HepG2 (cell line): ENCODE results near the gene FAM156A. TPM values are rescaled to one million over a fixed set of nuclear protein-coding genes. Genes with fewer than 3 reads are reported as not detected.
A peak's percentile ranks its signal among the peaks of the same experiment; 100 is the strongest.

Experiments
- ATF1 ChIP-seq: IDR thresholded peaks from 2 replicates; pipeline ENCODE4 v1.6.1; 2016; ENCODE audit warnings: mild to moderate bottlenecking, control low read depth
- GATA4 ChIP-seq: sonication (generic); IDR thresholded peaks from 2 replicates; pipeline ENCODE4 v1.6.1; 2016; ENCODE audit warnings: antibody characterized with exemption, low read depth, borderline replicate concordance
- ISL2 ChIP-seq: sonication (generic); formaldehyde crosslinking; IDR thresholded peaks from 2 replicates; pipeline ENCODE4 v1.5.0; 2020; ENCODE audit warnings: missing genetic modification reagents
- NR1H2 ChIP-seq: sonication (generic); formaldehyde crosslinking; IDR thresholded peaks from 2 replicates; pipeline ENCODE4 v1.8.1; 2022; ENCODE audit warnings: low read depth, missing genetic modification reagents, borderline replicate concordance
- PRMT3 ChIP-seq: sonication (generic); formaldehyde crosslinking; IDR thresholded peaks from 2 replicates; pipeline ENCODE4 v1.8.1; 2022; ENCODE audit warnings: low read depth, mild to moderate bottlenecking, moderate library complexity, missing genetic modification reagents, borderline replicate concordance
- RFXANK ChIP-seq: IDR thresholded peaks from 2 replicates; pipeline ENCODE4 v1.6.1; 2016
- SIX4 ChIP-seq: sonication (generic); formaldehyde crosslinking; IDR thresholded peaks from 2 replicates; pipeline ENCODE4 v1.4.0; 2020; ENCODE audit warnings: missing genetic modification reagents
- TCF7L2 ChIP-seq: IDR thresholded peaks from 2 replicates; pipeline ENCODE4 v1.6.1; 2011; ENCODE audit warnings: mild to moderate bottlenecking, low read depth, low read length, moderate library complexity
- YEATS2 ChIP-seq: sonication (generic); formaldehyde crosslinking; IDR thresholded peaks from 2 replicates; pipeline ENCODE4 v1.4.0; 2020; ENCODE audit warnings: missing genetic modification reagents, borderline replicate concordance
- ZBTB1 ChIP-seq: sonication (generic); formaldehyde crosslinking; IDR thresholded peaks from 2 replicates; pipeline ENCODE4 v1.4.0; 2020; ENCODE audit warnings: missing genetic modification reagents, borderline replicate concordance
- ZBTB43 ChIP-seq: sonication (generic); formaldehyde crosslinking; conservative IDR thresholded peaks from 2 replicates; pipeline ENCODE4 v1.4.0; 2020; ENCODE audit warnings: missing genetic modification reagents
- ZNF17 ChIP-seq: sonication (generic); formaldehyde crosslinking; IDR thresholded peaks from 2 replicates; pipeline ENCODE4 v1.5.0; 2020; ENCODE audit warnings: mild to moderate bottlenecking, missing genetic modification reagents
- ZNF337 ChIP-seq: sonication (generic); formaldehyde crosslinking; IDR thresholded peaks from 2 replicates; pipeline ENCODE4 v1.5.1; 2020; ENCODE audit warnings: missing genetic modification reagents, low read depth, mild to moderate bottlenecking, borderline replicate concordance
- ZNF350 ChIP-seq: sonication (generic); formaldehyde crosslinking; IDR thresholded peaks from 2 replicates; pipeline ENCODE4 v1.4.0; 2020; ENCODE audit warnings: mild to moderate bottlenecking, low read depth, missing genetic modification reagents, borderline replicate concordance
- ZNF44 ChIP-seq: sonication (generic); formaldehyde crosslinking; IDR thresholded peaks from 2 replicates; pipeline ENCODE4 v1.5.1; 2020; ENCODE audit warnings: mild to moderate bottlenecking, missing genetic modification reagents
- ZNF724P ChIP-seq: sonication (generic); formaldehyde crosslinking; IDR thresholded peaks from 2 replicates; pipeline ENCODE4 v1.8.0; 2022; ENCODE audit warnings: missing genetic modification reagents, borderline replicate concordance
- polyA plus RNA-seq, 8 experiments: library from polyadenylated mRNA; depleted of rRNA in 3 of 8; stranded (reverse) in 7 of 8; unstranded in 1 of 8; fragments of >200 nt; fragmentation: Illumina TruSeq in 4 of 8; extraction: Trizol in 4 of 8; gene quantifications; 2 replicates each; pipeline versions ENCODE4 v1.2.1 to v1.2.3, GENCODE V29; 2011 to 2016; ENCODE audit warnings: low read depth in 4 of 8, missing spikeins in 1 of 8, mixed read lengths in 1 of 8; ENCODE audit not compliant: insufficient read depth in 1 of 8
- total RNA-seq, 5 experiments: library from RNA; depleted of rRNA; stranded (reverse); fragments of >200 nt; fragmentation: Illumina TruSeq; extraction: Trizol; gene quantifications; 2 replicates each; pipeline ENCODE4 v1.2.3, GENCODE V29; 2016; ENCODE audit warnings: low read depth in 1 of 5
- TF ChIP-seq, protein P1 (sequence below): sonication (generic); formaldehyde crosslinking; IDR thresholded peaks from 2 replicates; pipeline ENCODE4 v1.5.1; 2020; ENCODE audit warnings: missing genetic modification reagents, mild to moderate bottlenecking, borderline replicate concordance
- TF ChIP-seq, protein P2 (sequence below): sonication (generic); formaldehyde crosslinking; IDR thresholded peaks from 2 replicates; pipeline ENCODE4 v1.5.0; 2020; ENCODE audit warnings: mild to moderate bottlenecking, missing genetic modification reagents
- TF ChIP-seq, protein P3 (sequence below): IDR thresholded peaks from 2 replicates; pipeline ENCODE4 v1.6.1; 2016; ENCODE audit warnings: missing biosample characterization, missing genetic modification reagents, low read depth

FAM156A gene
- total and polyA plus RNA-seq, 2 of the 13 experiments (the other 11 are each of a cell fraction or from before 2014, with no cell fraction given): 15.4 to 53.8 TPM

GRCh38 chrX:52934704-52935469, 23.4 kb downstream of the FAM156A start (continued):
- no peak for TF ChIP-seq ZBTB1 (CRISPR knock-in tag)
- TF ChIP-seq, protein P1, sequence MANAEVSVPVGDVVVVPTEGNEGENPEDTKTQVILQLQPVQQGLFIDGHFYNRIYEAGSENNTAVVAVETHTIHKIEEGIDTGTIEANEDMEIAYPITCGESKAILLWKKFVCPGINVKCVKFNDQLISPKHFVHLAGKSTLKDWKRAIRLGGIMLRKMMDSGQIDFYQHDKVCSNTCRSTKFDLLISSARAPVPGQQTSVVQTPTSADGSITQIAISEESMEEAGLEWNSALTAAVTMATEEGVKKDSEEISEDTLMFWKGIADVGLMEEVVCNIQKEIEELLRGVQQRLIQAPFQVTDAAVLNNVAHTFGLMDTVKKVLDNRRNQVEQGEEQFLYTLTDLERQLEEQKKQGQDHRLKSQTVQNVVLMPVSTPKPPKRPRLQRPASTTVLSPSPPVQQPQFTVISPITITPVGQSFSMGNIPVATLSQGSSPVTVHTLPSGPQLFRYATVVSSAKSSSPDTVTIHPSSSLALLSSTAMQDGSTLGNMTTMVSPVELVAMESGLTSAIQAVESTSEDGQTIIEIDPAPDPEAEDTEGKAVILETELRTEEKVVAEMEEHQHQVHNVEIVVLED (CRISPR knock-in tag): peak; percentile 29; the same call in 1 of the 2 replicates
- TF ChIP-seq PRMT3 (CRISPR knock-in tag): 0 out of 2 replicates have a peak, but pooled peaks have one; percentile 22
- TF ChIP-seq SIX4: no peak
- no peak for TF ChIP-seq ZNF724P
- TF ChIP-seq YEATS2 (CRISPR knock-in tag): peak; percentile 58; the same call in 1 of the 2 replicates
- TF ChIP-seq ZNF337 (CRISPR knock-in tag): no peak
- TF ChIP-seq GATA4: 0 out of 2 replicates have a peak, but pooled peaks have one; percentile 19
- TF ChIP-seq ZNF350 (CRISPR knock-in tag): no peak
- TF ChIP-seq TCF7L2: no peak
- TF ChIP-seq, protein P2, sequence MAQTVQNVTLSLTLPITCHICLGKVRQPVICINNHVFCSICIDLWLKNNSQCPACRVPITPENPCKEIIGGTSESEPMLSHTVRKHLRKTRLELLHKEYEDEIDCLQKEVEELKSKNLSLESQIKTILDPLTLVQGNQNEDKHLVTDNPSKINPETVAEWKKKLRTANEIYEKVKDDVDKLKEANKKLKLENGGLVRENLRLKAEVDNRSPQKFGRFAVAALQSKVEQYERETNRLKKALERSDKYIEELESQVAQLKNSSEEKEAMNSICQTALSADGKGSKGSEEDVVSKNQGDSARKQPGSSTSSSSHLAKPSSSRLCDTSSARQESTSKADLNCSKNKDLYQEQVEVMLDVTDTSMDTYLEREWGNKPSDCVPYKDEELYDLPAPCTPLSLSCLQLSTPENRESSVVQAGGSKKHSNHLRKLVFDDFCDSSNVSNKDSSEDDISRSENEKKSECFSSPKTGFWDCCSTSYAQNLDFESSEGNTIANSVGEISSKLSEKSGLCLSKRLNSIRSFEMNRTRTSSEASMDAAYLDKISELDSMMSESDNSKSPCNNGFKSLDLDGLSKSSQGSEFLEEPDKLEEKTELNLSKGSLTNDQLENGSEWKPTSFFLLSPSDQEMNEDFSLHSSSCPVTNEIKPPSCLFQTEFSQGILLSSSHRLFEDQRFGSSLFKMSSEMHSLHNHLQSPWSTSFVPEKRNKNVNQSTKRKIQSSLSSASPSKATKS (CRISPR knock-in tag): no peak
- TF ChIP-seq ZNF17: 0 out of 2 replicates have a peak, but pooled peaks have one; percentile 28
- TF ChIP-seq ATF1: peak; percentile 79
- no peak for TF ChIP-seq RFXANK (CRISPR knock-in tag)
- TF ChIP-seq, protein P3, sequence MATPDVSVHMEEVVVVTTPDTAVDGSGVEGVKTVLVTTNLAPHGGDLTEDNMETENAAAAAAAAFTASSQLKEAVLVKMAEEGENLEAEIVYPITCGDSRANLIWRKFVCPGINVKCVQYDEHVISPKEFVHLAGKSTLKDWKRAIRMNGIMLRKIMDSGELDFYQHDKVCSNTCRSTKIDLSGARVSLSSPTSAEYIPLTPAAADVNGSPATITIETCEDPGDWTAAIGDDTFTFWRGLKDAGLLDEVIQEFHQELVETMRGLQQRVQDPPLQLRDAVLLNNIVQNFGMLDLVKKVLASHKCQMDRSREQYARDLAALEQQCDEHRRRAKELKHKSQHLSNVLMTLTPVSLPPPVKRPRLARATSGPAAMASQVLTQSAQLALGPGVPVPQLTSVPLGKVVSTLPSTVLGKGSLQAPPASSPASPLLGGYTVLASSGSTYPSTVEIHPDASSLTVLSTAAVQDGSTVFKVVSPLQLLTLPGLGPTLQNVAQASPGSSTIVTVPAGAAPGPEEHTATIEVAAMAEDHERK (CRISPR knock-in tag): no peak
- no peak for TF ChIP-seq NR1H2 (CRISPR knock-in tag)
- TF ChIP-seq ISL2 (CRISPR knock-in tag): peak; percentile 49; the same call in 1 of the 2 replicates
- no peak for TF ChIP-seq ZBTB43 (CRISPR knock-in tag)
- TF ChIP-seq ZNF44 (CRISPR knock-in tag): no peak
